GM23248 (cell line): ENCODE measurements around the gene TNFRSF13B. TPM values are rescaled to one million over a fixed set of nuclear protein-coding genes. Genes with fewer than 3 reads are reported as not detected.

ENCODE experiments used
- DNase-seq: peaks from one replicate; pipeline ENCODE4 v3.0.0-alpha.2; 2015
- H2AFZ ChIP-seq: fragments of 200-600 bp; sonication (generic); 2 replicates; pipeline ENCODE4 v1.6.1; 2016; ENCODE audit warnings: antibody characterized with exemption
- H3F3A ChIP-seq: fragments of 200-600 bp; sonication (generic); 2 replicates; pipeline ENCODE4 v1.6.1; 2016; ENCODE audit warnings: mild to moderate bottlenecking, antibody characterized with exemption, mixed run types; ENCODE audit not compliant: insufficient read depth
- H3K27ac ChIP-seq: fragments of 200-600 bp; sonication (generic); 2 replicates; pipeline ENCODE4 v1.5.1; 2016; ENCODE audit warnings: mild to moderate bottlenecking
- H3K27me3 ChIP-seq: fragments of 200-600 bp; sonication (generic); replicated peaks from 2 replicates; pipeline ENCODE4 v1.6.1; 2016; ENCODE audit warnings: mild to moderate bottlenecking; ENCODE audit not compliant: insufficient read depth
- H3K36me3 ChIP-seq: fragments of 200-600 bp; sonication (generic); 2 replicates; pipeline ENCODE4 v1.6.1; 2016; ENCODE audit warnings: low read depth, mild to moderate bottlenecking
- H3K4me1 ChIP-seq: fragments of 200-600 bp; sonication (generic); 2 replicates; pipeline ENCODE4 v1.6.1; 2016; ENCODE audit warnings: mild to moderate bottlenecking; ENCODE audit not compliant: insufficient read depth
- H3K4me2 ChIP-seq: fragments of 200-600 bp; sonication (generic); one replicate; pipeline ENCODE4 v1.6.1; 2016; ENCODE audit warnings: mild to moderate bottlenecking; ENCODE audit not compliant: unreplicated experiment
- H3K4me3 ChIP-seq: fragments of 200-600 bp; sonication (generic); 2 replicates; pipeline ENCODE4 v1.5.1; 2016; ENCODE audit warnings: mild to moderate bottlenecking
- H3K79me2 ChIP-seq: fragments of 200-600 bp; sonication (generic); 2 replicates; pipeline ENCODE4 v1.6.1; 2016; ENCODE audit warnings: mild to moderate bottlenecking; ENCODE audit not compliant: insufficient read depth
- H3K9ac ChIP-seq: fragments of 200-600 bp; sonication (generic); 2 replicates; pipeline ENCODE4 v1.6.1; 2016; ENCODE audit warnings: mild to moderate bottlenecking
- H3K9me2 ChIP-seq: fragments of 200-600 bp; sonication (generic); 2 replicates; pipeline ENCODE4 v1.6.1; 2016; ENCODE audit warnings: mixed run types, mild to moderate bottlenecking, moderate library complexity; ENCODE audit not compliant: insufficient read depth
- H3K9me3 ChIP-seq: fragments of 200-600 bp; sonication (generic); one replicate; pipeline ENCODE4 v1.6.1; 2017; ENCODE audit warnings: low read depth
- H4K20me1 ChIP-seq: fragments of 200-600 bp; sonication (generic); 2 replicates; pipeline ENCODE4 v1.6.0; 2016; ENCODE audit not compliant: insufficient read depth
- EZH2 ChIP-seq: fragments of 200-600 bp; sonication (generic); IDR thresholded peaks from 2 replicates; pipeline ENCODE4 v1.6.1; 2018; ENCODE audit warnings: antibody characterized with exemption, mild to moderate bottlenecking; ENCODE audit not compliant: insufficient read depth, poor library complexity, severe bottlenecking
- EZH2phosphoT487 ChIP-seq: fragments of 200-600 bp; sonication (generic); IDR thresholded peaks from 2 replicates; pipeline ENCODE4 v1.6.1; 2018; ENCODE audit warnings: antibody characterized with exemption, moderate library complexity, mild to moderate bottlenecking, low read depth; ENCODE audit not compliant: insufficient read depth
- WGBS, 2 experiments: methylation state at CpG; one replicate each; pipeline ENCODE4 v1.1.6; 2015 to 2017; ENCODE audit warnings: low lambda C conversion rate in 2 of 2, low coverage in 1 of 2; ENCODE audit errors: missing lambda C conversion rate in 2 of 2; 5-methylcytosine and 5-hydroxymethylcytosine counted together
- in situ Hi-C: fragments of 300-500 bp; cut with MboI; formaldehyde crosslinking; loops from 2 replicates; pipeline ENCODE4 v1.15.0; 2020
- polyA plus RNA-seq: library from polyadenylated mRNA; unstranded; fragments of >200 nt; fragmentation: Nextera tagmentation; extraction: Ambion mirVana; gene quantifications from 2 replicates; pipeline ENCODE4 v1.2.1, GENCODE V29; 2016
- total RNA-seq: library from RNA; depleted of rRNA; stranded (reverse); fragments of >200 nt; shearing (Covaris generic); gene quantifications from 2 replicates; pipeline ENCODE4 v1.2.3, GENCODE V29; 2014

TNFRSF13B gene
- total and polyA plus RNA-seq, 2 experiments from 2014 or later: not detected

- WGBS, 2 experiments: 61% methylated on average over 9 to 13 of the region's 13 CpGs
- no peaks in the 10 kb centered on the region for H4K20me1 ChIP-seq
- no peak overlapping the region for H3K4me2 ChIP-seq
- no peak for TF ChIP-seq EZH2phosphoT487
- no peak for TF ChIP-seq EZH2
- no peaks in the 10 kb centered on the region for H3K4me1 ChIP-seq
- in situ Hi-C loops: no loop called here
- H3K27ac ChIP-seq: no peak overlapping the region
- no peaks in the 10 kb centered on the region for H3F3A ChIP-seq
- H3K4me3 ChIP-seq: no peak overlapping the region
- H3K9ac ChIP-seq: no peak overlapping the region
- H3K27me3 ChIP-seq: peaks cover 7% of the 10 kb centered on the region; the same call in 1 of the 2 replicates
- no peaks in the 10 kb centered on the region for H3K36me3 ChIP-seq
- H3K79me2 ChIP-seq: no peaks in the 10 kb centered on the region
- H3K9me3 ChIP-seq: no peaks in the 10 kb centered on the region
- DNase-seq: no peak
- no peak overlapping the region for H2AFZ ChIP-seq
- no peaks in the 10 kb centered on the region for H3K9me2 ChIP-seq
Observed at GRCh38 chr17:16930571-16931317, 41.2 kb downstream of the TNFRSF13B start.

GRCh38 chr17:16929757-16930520 lies 42.0 kb downstream of the TNFRSF13B start:
- no peaks in the 10 kb centered on the region for H3K79me2 ChIP-seq
- in situ Hi-C loops: no loop called here

DNA sequence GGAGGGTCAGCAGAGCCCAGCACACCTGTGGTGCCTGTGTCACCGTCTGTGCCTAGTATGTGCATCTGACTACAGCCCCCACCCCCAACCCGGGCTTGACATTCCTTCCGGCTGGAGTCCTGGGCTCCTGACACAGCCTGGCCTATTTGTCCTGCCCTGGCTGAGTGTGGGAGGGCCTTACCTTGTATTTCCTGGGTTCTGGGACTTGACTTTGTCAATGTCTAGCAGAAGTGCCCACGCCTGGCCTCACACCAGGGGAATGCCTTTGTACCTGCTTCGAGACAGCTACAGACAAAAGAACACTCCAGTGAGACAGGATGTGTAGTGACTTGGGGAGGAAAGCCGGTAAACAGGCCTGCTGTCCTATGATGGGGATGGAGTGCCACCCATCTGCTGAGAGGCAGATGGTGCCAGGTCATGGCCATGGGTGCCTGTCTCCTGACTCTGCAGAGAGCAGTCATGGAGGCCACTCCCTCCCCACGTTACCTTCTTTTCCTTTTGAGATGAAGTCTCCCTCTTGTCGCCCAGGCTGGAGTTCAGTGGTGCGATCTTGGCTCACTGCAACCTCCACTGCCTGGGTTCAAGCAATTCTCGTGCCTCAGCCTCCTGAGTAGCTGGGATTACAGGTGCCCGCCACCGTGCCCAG lies 42.8 kb downstream of the TNFRSF13B start:
- Histone ChIP-seq H3K36me3 (no peaks in the 10 kb centered on the region), H3K27me3 (peaks cover 7% of the 10 kb centered on the region; the same call in 1 of the 2 replicates), H3K9me2 (no peaks in the 10 kb centered on the region), H3K9ac (no peak overlapping the region), H3K9me3 (no peaks in the 10 kb centered on the region), H3K79me2 (no peaks in the 10 kb centered on the region), H2AFZ (no peak overlapping the region), H3K4me2 (no peak overlapping the region), H3K4me3 (no peak overlapping the region), H3K27ac (no peak overlapping the region), H3F3A (no peaks in the 10 kb centered on the region), H3K4me1 (no peaks in the 10 kb centered on the region), H4K20me1 (no peaks in the 10 kb centered on the region)
- in situ Hi-C loops: no loop called here
- no peak for DNase-seq
- WGBS, 2 experiments: 71 to 73% methylated on average over 12 of the region's 12 CpGs
- TF ChIP-seq EZH2: no peak
- TF ChIP-seq EZH2phosphoT487: no peak

More at GRCh38 chr17:16929757-16930520, 42.0 kb downstream of the TNFRSF13B start:
- H3K4me3 ChIP-seq: no peak overlapping the region
- no peak overlapping the region for H3K4me2 ChIP-seq
- H3K4me1 ChIP-seq: no peaks in the 10 kb centered on the region
- no peaks in the 10 kb centered on the region for H3K9me3 ChIP-seq
- 79 to 90% methylated on average over 14 to 17 of the region's 17 CpGs for WGBS, 2 experiments
- H4K20me1 ChIP-seq: no peaks in the 10 kb centered on the region
- no peak overlapping the region for H3K27ac ChIP-seq
- no peak for TF ChIP-seq EZH2
- TF ChIP-seq EZH2phosphoT487: no peak
- no peaks in the 10 kb centered on the region for H3F3A ChIP-seq
- H3K36me3 ChIP-seq: no peaks in the 10 kb centered on the region
- H3K9ac ChIP-seq: no peak overlapping the region
- H3K9me2 ChIP-seq: no peaks in the 10 kb centered on the region
- peaks cover 7% of the 10 kb centered on the region; the same call in 1 of the 2 replicates for H3K27me3 ChIP-seq
- no peak overlapping the region for H2AFZ ChIP-seq
- no peak for DNase-seq

- Histone ChIP-seq H3K27ac (no peak overlapping the region), H3K4me1 (no peaks in the 10 kb centered on the region), H3K79me2 (no peaks in the 10 kb centered on the region), H3K4me2 (no peak overlapping the region), H3K36me3 (no peaks in the 10 kb centered on the region), H2AFZ (no peak overlapping the region), H3K27me3 (peaks cover 7% of the 10 kb centered on the region; the same call in 1 of the 2 replicates), H3K9me2 (no peaks in the 10 kb centered on the region), H3K4me3 (no peak overlapping the region), H3K9me3 (no peaks in the 10 kb centered on the region), H3F3A (no peaks in the 10 kb centered on the region), H3K9ac (no peak overlapping the region), H4K20me1 (no peaks in the 10 kb centered on the region)
- TF ChIP-seq EZH2 (no peak), EZH2phosphoT487 (no peak)
- WGBS, 2 experiments: 48% methylated on average over 8 of the region's 8 CpGs
- in situ Hi-C loops: no loop called here
- DNase-seq: no peak
Observed at GRCh38 chr17:16928406-16929034, 43.4 kb downstream of the TNFRSF13B start.
